ENCODE data around the gene WNT3. TPM values are rescaled to one million over a fixed set of nuclear protein-coding genes. Genes with fewer than 3 reads are reported as not detected.

The WNT3 gene
- polyA plus RNA-seq, 4 donors: 2.9 to 8.9 (median 6.7) TPM

- Histone ChIP-seq H3K9me3 (ENCODE audit: control insufficient read depth in 2 of 2, insufficient read depth in 1 of 2, low read depth in 1 of 2, low read length in 1 of 2) (no peaks in the 10 kb centered on the region), H3K27ac (ENCODE audit: low read depth in 1 of 3, low read length in 2 of 3) (no peak overlapping the region), H3K36me3 (ENCODE audit: control insufficient read depth in 3 of 3, insufficient read depth in 2 of 3, low read depth in 1 of 3, low read length in 3 of 3) (no peaks in the 10 kb centered on the region), H3K27me3 (ENCODE audit: control insufficient read depth in 3 of 3, insufficient read depth in 3 of 3, low read length in 3 of 3) (peaks cover 0 to 2% (median 0%) of the 10 kb centered on the region in 3 donors), H3K4me3 (ENCODE audit: low read depth in 1 of 3, low read length in 3 of 3) (no peak overlapping the region), H3K4me1 (ENCODE audit: control insufficient read depth in 3 of 3, insufficient read depth in 2 of 3, low read depth in 1 of 3, low read length in 2 of 3) (peaks cover 0 to 3% (median 0%) of the 10 kb centered on the region in 3 donors)
- DNase-seq (no peak), FAIRE-seq (no peak)
- WGBS, 3 donors: 64 to 77% (median 75%) methylated on average over 11 of the region's 11 CpGs
Observed at GRCh38 chr17:46832331-46832821, 13.9 kb upstream of the WNT3 start.

- FAIRE-seq: no peak
- no peak for DNase-seq
- Histone ChIP-seq H3K4me1 (ENCODE audit: control insufficient read depth in 3 of 3, insufficient read depth in 2 of 3, low read depth in 1 of 3, low read length in 2 of 3) (peaks cover 0 to 3% (median 0%) of the 10 kb centered on the region in 3 donors), H3K36me3 (ENCODE audit: control insufficient read depth in 3 of 3, insufficient read depth in 2 of 3, low read depth in 1 of 3, low read length in 3 of 3) (no peaks in the 10 kb centered on the region), H3K9me3 (ENCODE audit: control insufficient read depth in 2 of 2, insufficient read depth in 1 of 2, low read depth in 1 of 2, low read length in 1 of 2) (no peaks in the 10 kb centered on the region), H3K27ac (ENCODE audit: low read depth in 1 of 3, low read length in 2 of 3) (no peak overlapping the region), H3K27me3 (ENCODE audit: control insufficient read depth in 3 of 3, insufficient read depth in 3 of 3, low read length in 3 of 3) (peaks cover 0 to 2% (median 0%) of the 10 kb centered on the region in 3 donors), H3K4me3 (ENCODE audit: low read depth in 1 of 3, low read length in 3 of 3) (no peak overlapping the region)
- 73 to 80% (median 75%) methylated on average over 12 to 14 of the region's 14 CpGs for WGBS, 3 donors
Observed at GRCh38 chr17:46831573-46832330, 13.3 kb upstream of the WNT3 start.

GRCh38 chr17:46827274-46827673 lies 8.8 kb upstream of the WNT3 start:
- 83 to 85% (median 84%) methylated on average over 2 of the region's 2 CpGs for WGBS, 3 donors
- peaks cover 0 to 20% (median 0%) of the 10 kb centered on the region in 3 donors for H3K27me3 ChIP-seq (ENCODE audit: control insufficient read depth in 3 of 3, insufficient read depth in 3 of 3, low read length in 3 of 3)

GRCh38 chr17:46826116-46826515 lies 7.6 kb upstream of the WNT3 start:
- Histone ChIP-seq H3K4me3 (ENCODE audit: low read depth in 1 of 3, low read length in 3 of 3) (no peak overlapping the region), H3K27me3 (ENCODE audit: control insufficient read depth in 3 of 3, insufficient read depth in 3 of 3, low read length in 3 of 3) (peaks cover 4 to 32% (median 8%) of the 10 kb centered on the region in 3 donors), H3K4me1 (ENCODE audit: control insufficient read depth in 3 of 3, insufficient read depth in 2 of 3, low read depth in 1 of 3, low read length in 2 of 3) (no peaks in the 10 kb centered on the region), H3K36me3 (ENCODE audit: control insufficient read depth in 3 of 3, insufficient read depth in 2 of 3, low read depth in 1 of 3, low read length in 3 of 3) (no peaks in the 10 kb centered on the region), H3K27ac (ENCODE audit: low read depth in 1 of 3, low read length in 2 of 3) (no peak overlapping the region), H3K9me3 (ENCODE audit: control insufficient read depth in 2 of 2, insufficient read depth in 1 of 2, low read depth in 1 of 2, low read length in 1 of 2) (peaks cover 0 to 4% of the 10 kb centered on the region in 2 donors)
- FAIRE-seq: no peak
- no peak for DNase-seq
- WGBS, 3 donors: 53 to 69% (median 54%) methylated on average over 1 of the region's 1 CpG

More at GRCh38 chr17:46827274-46827673, 8.8 kb upstream of the WNT3 start:
- FAIRE-seq: no peak
- Histone ChIP-seq H3K9me3 (ENCODE audit: control insufficient read depth in 2 of 2, insufficient read depth in 1 of 2, low read depth in 1 of 2, low read length in 1 of 2) (no peaks in the 10 kb centered on the region), H3K4me1 (ENCODE audit: control insufficient read depth in 3 of 3, insufficient read depth in 2 of 3, low read depth in 1 of 3, low read length in 2 of 3) (no peaks in the 10 kb centered on the region), H3K36me3 (ENCODE audit: control insufficient read depth in 3 of 3, insufficient read depth in 2 of 3, low read depth in 1 of 3, low read length in 3 of 3) (no peaks in the 10 kb centered on the region), H3K27ac (ENCODE audit: low read depth in 1 of 3, low read length in 2 of 3) (no peak overlapping the region), H3K4me3 (ENCODE audit: low read depth in 1 of 3, low read length in 3 of 3) (no peak overlapping the region)
- no peak for DNase-seq

GRCh38 chr17:46823657-46824056 lies 5.2 kb upstream of the WNT3 start:
- Histone ChIP-seq H3K27ac (ENCODE audit: low read depth in 1 of 3, low read length in 2 of 3) (no peak overlapping the region), H3K4me3 (ENCODE audit: low read depth in 1 of 3, low read length in 3 of 3) (no peak overlapping the region), H3K36me3 (ENCODE audit: control insufficient read depth in 3 of 3, insufficient read depth in 2 of 3, low read depth in 1 of 3, low read length in 3 of 3) (no peaks in the 10 kb centered on the region), H3K4me1 (ENCODE audit: control insufficient read depth in 3 of 3, insufficient read depth in 2 of 3, low read depth in 1 of 3, low read length in 2 of 3) (peaks cover 0 to 15% (median 9%) of the 10 kb centered on the region in 3 donors), H3K27me3 (ENCODE audit: control insufficient read depth in 3 of 3, insufficient read depth in 3 of 3, low read length in 3 of 3) (peaks cover 11 to 56% (median 27%) of the 10 kb centered on the region in 3 donors), H3K9me3 (ENCODE audit: control insufficient read depth in 2 of 2, insufficient read depth in 1 of 2, low read depth in 1 of 2, low read length in 1 of 2) (peaks cover 0 to 4% of the 10 kb centered on the region in 2 donors)
- FAIRE-seq: no peak
- DNase-seq: no peak
- 69 to 76% (median 75%) methylated on average over 8 of the region's 8 CpGs for WGBS, 3 donors

- DNase-seq: no peak
- no peaks in the 10 kb centered on the region for H3K36me3 ChIP-seq (ENCODE audit: control insufficient read depth in 3 of 3, insufficient read depth in 2 of 3, low read depth in 1 of 3, low read length in 3 of 3)
- H3K4me3 ChIP-seq (ENCODE audit: low read depth in 1 of 3, low read length in 3 of 3): no peak overlapping the region
- no peak overlapping the region for H3K27ac ChIP-seq (ENCODE audit: low read depth in 1 of 3, low read length in 2 of 3)
- peaks cover 11 to 66% (median 32%) of the 10 kb centered on the region in 3 donors for H3K27me3 ChIP-seq (ENCODE audit: control insufficient read depth in 3 of 3, insufficient read depth in 3 of 3, low read length in 3 of 3)
- WGBS, 3 donors: 12 to 23% (median 14%) methylated on average over 35 of the region's 35 CpGs
- peaks cover 0 to 24% (median 13%) of the 10 kb centered on the region in 3 donors for H3K4me1 ChIP-seq (ENCODE audit: control insufficient read depth in 3 of 3, insufficient read depth in 2 of 3, low read depth in 1 of 3, low read length in 2 of 3)
- no peak for FAIRE-seq
- H3K9me3 ChIP-seq (ENCODE audit: control insufficient read depth in 2 of 2, insufficient read depth in 1 of 2, low read depth in 1 of 2, low read length in 1 of 2): peaks cover 0 to 4% of the 10 kb centered on the region in 2 donors
Observed at GRCh38 chr17:46822388-46822921, 4.0 kb upstream of the WNT3 start.

GRCh38 chr17:46821482-46822387 lies 3.2 kb upstream of the WNT3 start:
- no peak overlapping the region for H3K27ac ChIP-seq (ENCODE audit: low read depth in 1 of 3, low read length in 2 of 3)
- 19 to 38% (median 34%) methylated on average over 30 to 31 of the region's 31 CpGs for WGBS, 3 donors
- H3K4me3 ChIP-seq (ENCODE audit: low read depth in 1 of 3, low read length in 3 of 3): no peak overlapping the region
- peaks cover 0 to 4% of the 10 kb centered on the region in 2 donors for H3K9me3 ChIP-seq (ENCODE audit: control insufficient read depth in 2 of 2, insufficient read depth in 1 of 2, low read depth in 1 of 2, low read length in 1 of 2)
- no peak for FAIRE-seq
- peaks cover 11 to 73% (median 39%) of the 10 kb centered on the region in 3 donors for H3K27me3 ChIP-seq (ENCODE audit: control insufficient read depth in 3 of 3, insufficient read depth in 3 of 3, low read length in 3 of 3)
- no peaks in the 10 kb centered on the region for H3K36me3 ChIP-seq (ENCODE audit: control insufficient read depth in 3 of 3, insufficient read depth in 2 of 3, low read depth in 1 of 3, low read length in 3 of 3)
- peaks cover 0 to 26% (median 13%) of the 10 kb centered on the region in 3 donors for H3K4me1 ChIP-seq (ENCODE audit: control insufficient read depth in 3 of 3, insufficient read depth in 2 of 3, low read depth in 1 of 3, low read length in 2 of 3)
- no peak for DNase-seq

Data from small intestine (tissue), 7 donors.